Mucosa of rectum (tissue), 2 donors: ENCODE results near the gene ADGRB3.
"Not testable (repeated sequence)": the region's sequence is repeated elsewhere in the genome, so short reads cannot be mapped to it uniquely, and the experiment has no call there.

Experiments used
- H3K27ac ChIP-seq, 2 donors: one replicate each; pipeline ENCODE4 v1.7.0; 2013; ENCODE audit warnings: inconsistent platforms in 2 of 2, low read depth in 2 of 2, low read length in 2 of 2
- H3K27me3 ChIP-seq, 2 donors: one replicate each; pipeline ENCODE4 v1.7.0; 2013; ENCODE audit warnings: low read length in 2 of 2; ENCODE audit not compliant: control insufficient read depth in 2 of 2, insufficient read depth in 2 of 2
- H3K36me3 ChIP-seq, 2 donors: one replicate each; pipeline ENCODE4 v1.7.0; 2013; ENCODE audit warnings: low read length in 2 of 2; ENCODE audit not compliant: control insufficient read depth in 2 of 2, insufficient read depth in 2 of 2
- H3K4me1 ChIP-seq, 2 donors: one replicate each; pipeline ENCODE4 v1.7.0; 2013; ENCODE audit warnings: low read length in 2 of 2, mild to moderate bottlenecking in 1 of 2; ENCODE audit not compliant: control insufficient read depth in 2 of 2, insufficient read depth in 2 of 2
- H3K4me3 ChIP-seq, 2 donors: one replicate each; pipeline ENCODE4 v1.7.0; 2013; ENCODE audit warnings: low read length in 2 of 2
- H3K9ac ChIP-seq, 2 donors: one replicate each; pipeline ENCODE4 v1.7.0; 2013; ENCODE audit warnings: low read length in 2 of 2, low read depth in 1 of 2, mild to moderate bottlenecking in 1 of 2
- H3K9me3 ChIP-seq, 2 donors: one replicate each; pipeline ENCODE4 v1.7.0; 2013; ENCODE audit warnings: low read length in 2 of 2; ENCODE audit not compliant: control insufficient read depth in 2 of 2
- donor health status: healthy.
- donor health status: Normal muscosa, but diverticular disease.

The ADGRB3 gene

GRCh38 chr6:68658338-68658737, 23.3 kb downstream of the ADGRB3 start:
- H3K36me3 ChIP-seq, result no peaks in the 10 kb centered on the region
- H3K4me3 ChIP-seq, result no peak overlapping the region
- H3K27ac ChIP-seq, result no peak overlapping the region
- H3K9ac ChIP-seq, result no peak overlapping the region
- no peaks in the 10 kb centered on the region for H3K4me1 ChIP-seq
- no peaks in the 10 kb centered on the region for H3K27me3 ChIP-seq
- no peaks in the 10 kb centered on the region for H3K9me3 ChIP-seq

DNA sequence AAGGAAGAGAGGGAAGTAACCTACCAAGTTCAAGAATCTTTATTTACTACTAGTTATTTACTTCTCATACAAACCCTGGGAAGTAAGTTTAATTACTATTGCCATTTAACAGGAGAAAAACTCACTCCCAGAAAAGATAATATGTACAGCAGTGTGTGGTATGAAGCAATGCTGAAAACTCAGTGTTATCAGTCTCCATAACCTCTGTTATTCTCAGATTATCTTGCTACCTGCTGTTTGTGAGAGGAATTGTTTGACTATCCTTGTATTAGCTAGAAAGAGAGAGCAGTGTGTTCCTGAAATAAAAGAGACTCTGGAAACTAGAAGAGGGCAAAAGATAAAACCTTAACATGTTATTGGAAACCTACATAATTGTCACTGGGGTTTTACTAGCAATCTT, 38.2 kb downstream of the ADGRB3 start:
- Histone ChIP-seq H3K9ac (no peak overlapping the region), H3K27ac (no peak overlapping the region), H3K36me3 (no peaks in the 10 kb centered on the region), H3K27me3 (no peaks in the 10 kb centered on the region), H3K4me3 (no peak overlapping the region), H3K9me3 (no peaks in the 10 kb centered on the region), H3K4me1 (no peaks in the 10 kb centered on the region)

GRCh38 chr6:68675548-68675947, 40.5 kb downstream of the ADGRB3 start:
- no peaks in the 10 kb centered on the region for H3K4me1 ChIP-seq
- H3K27ac ChIP-seq, result no peak overlapping the region
- no peaks in the 10 kb centered on the region for H3K36me3 ChIP-seq
- no peak overlapping the region for H3K4me3 ChIP-seq
- no peaks in the 10 kb centered on the region for H3K9me3 ChIP-seq
- H3K9ac ChIP-seq, result no peak overlapping the region
- no peaks in the 10 kb centered on the region for H3K27me3 ChIP-seq

- not testable (repeated sequence) for H3K9me3 ChIP-seq, H3K36me3 ChIP-seq, H3K27me3 ChIP-seq, H3K27ac ChIP-seq, H3K9ac ChIP-seq, H3K4me3 ChIP-seq, H3K4me1 ChIP-seq
These were observed 41.0 kb downstream of the ADGRB3 start for GRCh38 chr6:68676094-68676493.

DNA sequence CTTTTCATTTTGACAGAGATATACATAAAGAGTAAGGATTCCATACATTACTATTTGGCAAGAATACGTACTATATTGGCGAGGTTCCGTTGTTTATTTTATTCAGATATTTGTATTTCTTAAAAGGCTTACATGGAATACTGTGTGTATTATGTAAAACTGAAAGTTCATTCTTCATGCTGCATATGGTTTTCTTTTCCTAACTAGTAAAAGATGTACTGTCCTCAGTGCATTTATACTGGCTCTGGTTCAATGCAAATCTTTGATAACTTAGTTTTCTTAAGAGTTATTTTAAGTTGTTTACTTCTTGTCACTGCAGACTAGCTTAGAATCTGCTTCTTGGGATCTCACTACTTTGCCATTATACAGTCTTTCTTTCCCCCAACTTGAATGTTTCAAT, 42.0 kb downstream of the ADGRB3 start:
- H3K27ac ChIP-seq, result no peak overlapping the region
- no peaks in the 10 kb centered on the region for H3K36me3 ChIP-seq
- no peak overlapping the region for H3K4me3 ChIP-seq
- H3K9ac ChIP-seq, result no peak overlapping the region
- no peaks in the 10 kb centered on the region for H3K4me1 ChIP-seq
- no peaks in the 10 kb centered on the region for H3K9me3 ChIP-seq
- no peaks in the 10 kb centered on the region for H3K27me3 ChIP-seq

GRCh38 chr6:68679399-68679798, 44.3 kb downstream of the ADGRB3 start:
- Histone ChIP-seq H3K36me3 (no peaks in the 10 kb centered on the region), H3K4me1 (no peaks in the 10 kb centered on the region), H3K27ac (no peak overlapping the region), H3K9me3 (no peaks in the 10 kb centered on the region), H3K4me3 (no peak overlapping the region), H3K27me3 (no peaks in the 10 kb centered on the region), H3K9ac (no peak overlapping the region)

DNA sequence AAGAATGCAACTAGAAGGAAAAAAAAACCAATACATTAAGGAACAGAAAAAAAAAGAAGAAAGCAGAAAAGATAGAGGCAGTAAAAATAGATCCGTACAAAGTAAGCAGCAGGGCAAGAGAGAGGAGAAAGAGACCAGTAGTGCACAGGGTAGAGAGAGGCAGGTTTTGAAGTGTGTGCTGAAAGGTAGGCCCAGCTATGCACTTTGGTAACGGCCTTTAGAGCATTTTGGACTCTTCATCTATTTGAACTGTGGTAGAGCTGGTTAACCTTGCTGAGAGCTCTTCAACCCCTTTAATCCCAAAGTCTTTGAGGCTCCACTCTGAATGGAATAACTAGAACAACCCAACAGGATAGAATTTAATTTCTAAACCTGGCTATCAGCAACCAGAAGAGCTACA, 45.2 kb downstream of the ADGRB3 start:
- H3K9me3 ChIP-seq, result no peaks in the 10 kb centered on the region

GRCh38 chr6:68689910-68690309, 54.8 kb downstream of the ADGRB3 start:
- H3K27ac ChIP-seq, result no peak overlapping the region
- no peaks in the 10 kb centered on the region for H3K36me3 ChIP-seq
- H3K4me1 ChIP-seq, result no peaks in the 10 kb centered on the region
- no peaks in the 10 kb centered on the region for H3K9me3 ChIP-seq
- no peak overlapping the region for H3K9ac ChIP-seq
- H3K27me3 ChIP-seq, result no peaks in the 10 kb centered on the region
- no peak overlapping the region for H3K4me3 ChIP-seq

More for the DNA sequence above, 45.2 kb downstream of the ADGRB3 start:
- Histone ChIP-seq H3K27me3 (no peaks in the 10 kb centered on the region), H3K4me1 (no peaks in the 10 kb centered on the region), H3K27ac (no peak overlapping the region), H3K9ac (no peak overlapping the region), H3K36me3 (no peaks in the 10 kb centered on the region), H3K4me3 (no peak overlapping the region)

- Histone ChIP-seq H3K27me3 (no peaks in the 10 kb centered on the region), H3K27ac (no peak overlapping the region), H3K36me3 (no peaks in the 10 kb centered on the region), H3K4me1 (no peaks in the 10 kb centered on the region), H3K9me3 (no peaks in the 10 kb centered on the region), H3K9ac (no peak overlapping the region), H3K4me3 (no peak overlapping the region)
These were observed 56.0 kb downstream of the ADGRB3 start for GRCh38 chr6:68691120-68691519.

- no peak overlapping the region for H3K27ac ChIP-seq
- no peaks in the 10 kb centered on the region for H3K9me3 ChIP-seq
- no peak overlapping the region for H3K9ac ChIP-seq
- no peaks in the 10 kb centered on the region for H3K27me3 ChIP-seq
- H3K4me1 ChIP-seq, result no peaks in the 10 kb centered on the region
- H3K36me3 ChIP-seq, result no peaks in the 10 kb centered on the region
- H3K4me3 ChIP-seq, result no peak overlapping the region
These were observed 58.2 kb downstream of the ADGRB3 start for GRCh38 chr6:68693271-68693670.

- Histone ChIP-seq H3K4me1 (no peaks in the 10 kb centered on the region), H3K27ac (no peak overlapping the region), H3K4me3 (no peak overlapping the region)
These were observed 60.3 kb downstream of the ADGRB3 start for GRCh38 chr6:68695403-68695802.

More at GRCh38 chr6:68695403-68695802, 60.3 kb downstream of the ADGRB3 start:
- Histone ChIP-seq H3K9me3 (no peaks in the 10 kb centered on the region), H3K36me3 (no peaks in the 10 kb centered on the region), H3K9ac (no peak overlapping the region), H3K27me3 (no peaks in the 10 kb centered on the region)
